ENCODE measurements around the gene ABCB10.

- no peak for TF ChIP-seq POLR2A (IDR thresholded peaks at IDR 0.05)
- TF ChIP-seq, protein P1, sequence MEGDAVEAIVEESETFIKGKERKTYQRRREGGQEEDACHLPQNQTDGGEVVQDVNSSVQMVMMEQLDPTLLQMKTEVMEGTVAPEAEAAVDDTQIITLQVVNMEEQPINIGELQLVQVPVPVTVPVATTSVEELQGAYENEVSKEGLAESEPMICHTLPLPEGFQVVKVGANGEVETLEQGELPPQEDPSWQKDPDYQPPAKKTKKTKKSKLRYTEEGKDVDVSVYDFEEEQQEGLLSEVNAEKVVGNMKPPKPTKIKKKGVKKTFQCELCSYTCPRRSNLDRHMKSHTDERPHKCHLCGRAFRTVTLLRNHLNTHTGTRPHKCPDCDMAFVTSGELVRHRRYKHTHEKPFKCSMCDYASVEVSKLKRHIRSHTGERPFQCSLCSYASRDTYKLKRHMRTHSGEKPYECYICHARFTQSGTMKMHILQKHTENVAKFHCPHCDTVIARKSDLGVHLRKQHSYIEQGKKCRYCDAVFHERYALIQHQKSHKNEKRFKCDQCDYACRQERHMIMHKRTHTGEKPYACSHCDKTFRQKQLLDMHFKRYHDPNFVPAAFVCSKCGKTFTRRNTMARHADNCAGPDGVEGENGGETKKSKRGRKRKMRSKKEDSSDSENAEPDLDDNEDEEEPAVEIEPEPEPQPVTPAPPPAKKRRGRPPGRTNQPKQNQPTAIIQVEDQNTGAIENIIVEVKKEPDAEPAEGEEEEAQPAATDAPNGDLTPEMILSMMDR (IDR thresholded peaks at IDR 0.05), result no peak
These were observed 20.7 kb upstream of the ABCB10 start for GRCh38 chr1:229579059-229579673.

Measured in lower leg skin (tissue), 3 donors.